Mesodermal cell (in vitro differentiated cells): ENCODE data around the gene AK9.

Experiments
- H3K27ac ChIP-seq: 2 replicates; pipeline ENCODE4 v1.7.0; 2013; ENCODE audit warnings: mild to moderate bottlenecking, low read depth, low read length, moderate library complexity; ENCODE audit not compliant: severe bottlenecking
- H3K36me3 ChIP-seq: 2 replicates; pipeline ENCODE4 v1.7.1; 2013; ENCODE audit warnings: mild to moderate bottlenecking, low read length, moderate library complexity; ENCODE audit not compliant: control insufficient read depth, insufficient read depth
- H3K4me1 ChIP-seq: one replicate; pipeline ENCODE4 v1.7.1; 2013; ENCODE audit warnings: mild to moderate bottlenecking, low read length; ENCODE audit not compliant: insufficient read depth, control insufficient read depth, poor library complexity, severe bottlenecking
- H3K4me3 ChIP-seq: 2 replicates; pipeline ENCODE4 v1.7.0; 2013; ENCODE audit warnings: low read length, control low read depth, mild to moderate bottlenecking; ENCODE audit not compliant: insufficient read depth, poor library complexity, severe bottlenecking; ENCODE audit errors: extremely low read depth
- H3K9me3 ChIP-seq: 2 replicates; pipeline ENCODE4 v1.7.1; 2013; ENCODE audit warnings: mild to moderate bottlenecking, low read length, moderate library complexity; ENCODE audit not compliant: control insufficient read depth
- WGBS, 2 experiments: methylation state at CpG; one replicate each; pipeline ENCODE4 v1.1.5; 2013; ENCODE audit warnings: missing lambda C conversion rate in 2 of 2; ENCODE audit not compliant: insufficient coverage in 2 of 2; 5-methylcytosine and 5-hydroxymethylcytosine counted together

AK9 gene

DNA sequence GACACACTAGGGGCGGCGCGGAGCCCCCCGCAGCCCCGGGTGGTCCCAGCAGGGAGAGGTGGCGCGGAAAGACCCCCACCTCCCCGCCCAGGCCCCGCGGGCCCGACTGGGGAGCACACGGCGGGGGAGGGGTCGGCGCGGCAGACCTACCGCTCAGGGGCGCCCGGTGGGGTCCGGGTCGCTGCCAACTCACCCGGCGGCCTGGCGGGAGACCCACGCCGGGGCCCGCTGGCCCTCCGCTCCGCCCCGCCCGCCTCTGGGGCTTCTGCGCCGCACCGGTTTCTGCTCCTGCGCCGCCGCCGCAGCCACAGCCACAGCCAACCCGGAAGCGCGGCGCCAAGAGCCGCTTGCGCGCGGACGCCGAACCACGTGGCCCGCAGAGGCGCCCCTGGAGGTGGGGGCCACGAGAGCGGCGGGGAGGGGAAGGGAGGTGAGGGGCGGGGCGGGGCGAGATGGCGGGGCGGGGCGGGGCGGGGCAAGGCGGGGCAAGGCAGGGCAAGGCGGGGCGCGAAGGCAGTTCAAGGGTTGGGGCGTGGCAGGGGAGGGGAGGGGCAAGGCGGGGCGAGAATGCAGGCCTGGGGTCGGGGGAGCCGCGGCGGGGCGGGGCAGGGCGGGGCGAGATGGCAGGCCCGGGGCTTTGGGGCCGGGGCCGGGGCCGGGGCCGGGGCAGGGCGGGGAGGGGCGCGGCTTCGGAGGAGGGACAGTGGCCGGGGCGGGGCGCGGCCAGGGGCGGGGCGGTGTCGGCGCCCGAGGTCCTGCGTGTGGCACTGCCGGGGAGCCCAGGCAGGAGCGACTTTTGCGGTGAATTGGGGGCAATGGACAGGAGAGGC is 207.9 kb downstream of the AK9 start, which contains the start of gene ZBTB24:
Gene ZBTB24 (minus strand): TSS at position 315 of the 830 bp plus-strand sequence. CDS start 1,193 bp downstream, outside the sequence.
- H3K27ac ChIP-seq: no peak within 1 kb of the TSS
- H3K4me3 ChIP-seq: peak within 1 kb of the TSS; percentile 69
- peaks cover 7% of the 10 kb centered on the region for H3K4me1 ChIP-seq
- H3K36me3 ChIP-seq: peaks cover 30% of the 10 kb centered on the region
- H3K9me3 ChIP-seq: no peaks in the 10 kb centered on the region
- 0% methylated on average over 33 to 43 of the region's 97 CpGs for WGBS, 2 experiments

DNA sequence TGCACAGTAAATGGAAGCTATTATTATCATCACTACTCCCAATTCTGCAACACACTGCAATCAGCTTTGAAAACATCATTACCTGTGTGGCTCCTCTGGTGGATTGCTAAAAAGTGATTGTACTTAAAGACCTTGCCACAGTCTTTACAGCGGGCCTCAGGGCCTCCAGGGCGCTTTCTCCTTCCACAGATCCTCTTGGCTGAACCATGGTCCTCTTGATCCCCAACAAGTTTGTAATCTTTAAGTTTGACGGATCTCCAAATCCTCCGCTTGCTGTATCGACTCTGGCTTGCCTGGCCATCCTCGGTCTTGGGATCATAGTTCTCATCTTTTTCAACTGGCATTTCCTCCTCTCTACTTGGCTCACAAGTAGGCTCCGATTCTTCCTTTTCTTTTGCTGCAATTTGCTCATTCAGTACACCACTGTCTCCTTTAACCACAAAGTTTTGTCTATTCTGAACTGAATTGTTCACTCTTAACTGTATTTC is 210.0 kb downstream of the AK9 start:
- 97 to 98% methylated on average over 7 of the region's 7 CpGs for WGBS, 2 experiments
- Histone ChIP-seq H3K4me3 (no peak overlapping the region), H3K9me3 (no peaks in the 10 kb centered on the region), H3K4me1 (peaks cover 11% of the 10 kb centered on the region), H3K27ac (no peak overlapping the region), H3K36me3 (peaks cover 48% of the 10 kb centered on the region)

DNA sequence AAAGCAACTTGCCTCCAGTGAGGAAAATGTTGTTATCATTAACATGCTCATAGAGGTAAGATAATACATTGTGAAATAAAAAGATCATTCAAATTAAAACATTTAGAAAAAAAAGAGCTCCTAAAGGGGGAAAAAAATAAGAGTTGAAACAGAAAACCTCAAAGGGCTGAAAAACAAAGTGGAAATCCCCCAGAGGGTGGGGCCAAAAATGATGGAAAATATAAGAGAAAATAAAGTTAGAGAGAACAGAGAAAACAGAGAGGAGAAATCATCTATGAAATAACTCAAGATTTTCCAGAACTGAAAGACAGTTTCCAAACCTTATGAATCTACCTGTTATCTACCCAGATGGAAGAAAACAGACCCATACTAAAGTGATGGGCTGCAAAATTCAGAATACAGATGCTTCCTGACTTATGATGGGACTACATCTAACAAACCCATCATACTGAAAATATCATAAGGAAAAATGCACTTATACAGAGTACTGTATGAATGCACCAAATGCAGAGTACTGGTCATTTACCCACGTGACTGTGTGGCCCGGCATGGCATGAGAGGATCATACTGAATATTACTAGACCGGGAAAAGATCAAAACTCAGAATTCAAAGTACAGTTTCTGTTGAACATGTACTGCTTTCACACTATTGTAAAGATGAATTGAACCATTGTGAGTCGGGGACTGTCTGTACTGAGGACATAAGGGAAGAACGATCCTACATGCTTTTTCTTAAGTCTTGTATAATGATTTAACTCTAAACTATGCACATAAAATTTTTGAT is 212.0 kb downstream of the AK9 start:
- H3K4me3 ChIP-seq: no peak overlapping the region
- no peaks in the 10 kb centered on the region for H3K9me3 ChIP-seq
- peaks cover 68% of the 10 kb centered on the region for H3K36me3 ChIP-seq
- no peak overlapping the region for H3K27ac ChIP-seq
- 92 to 100% methylated on average over 3 of the region's 5 CpGs for whole genome bisulfite sequencing, 2 experiments
- peaks cover 11% of the 10 kb centered on the region for H3K4me1 ChIP-seq

DNA sequence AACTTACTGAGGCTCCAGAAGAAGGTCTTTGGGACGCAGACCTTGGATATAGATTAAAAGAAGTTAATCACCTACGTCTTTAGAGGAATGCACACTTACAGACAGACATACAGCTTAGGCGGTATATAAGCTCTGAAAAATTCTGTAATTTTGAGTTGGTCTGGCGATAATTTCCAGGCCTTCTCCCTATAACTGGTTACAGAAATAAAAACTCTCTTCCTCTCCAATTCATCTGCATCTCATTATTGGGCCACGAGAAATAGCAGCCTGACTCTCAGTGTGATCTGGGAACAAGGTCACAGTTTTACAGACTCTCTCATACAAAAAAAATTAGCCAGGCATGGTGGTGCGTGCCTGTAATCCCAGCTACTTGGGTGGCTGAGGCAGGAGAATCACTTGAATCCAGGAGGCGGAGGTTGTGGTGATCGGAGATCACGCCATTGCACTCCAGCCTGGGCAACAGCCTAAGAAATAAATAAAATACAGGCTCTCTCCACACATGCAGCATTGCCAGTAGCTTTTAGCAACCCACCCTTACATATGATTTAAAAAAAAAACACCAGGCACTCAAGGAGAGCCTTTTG is 212.7 kb downstream of the AK9 start:
- 94 to 100% methylated on average over 4 of the region's 9 CpGs for WGBS, 2 experiments
- Histone ChIP-seq H3K9me3 (no peaks in the 10 kb centered on the region), H3K36me3 (peaks cover 75% of the 10 kb centered on the region), H3K27ac (no peak overlapping the region), H3K4me3 (no peak overlapping the region), H3K4me1 (peaks cover 11% of the 10 kb centered on the region)

DNA sequence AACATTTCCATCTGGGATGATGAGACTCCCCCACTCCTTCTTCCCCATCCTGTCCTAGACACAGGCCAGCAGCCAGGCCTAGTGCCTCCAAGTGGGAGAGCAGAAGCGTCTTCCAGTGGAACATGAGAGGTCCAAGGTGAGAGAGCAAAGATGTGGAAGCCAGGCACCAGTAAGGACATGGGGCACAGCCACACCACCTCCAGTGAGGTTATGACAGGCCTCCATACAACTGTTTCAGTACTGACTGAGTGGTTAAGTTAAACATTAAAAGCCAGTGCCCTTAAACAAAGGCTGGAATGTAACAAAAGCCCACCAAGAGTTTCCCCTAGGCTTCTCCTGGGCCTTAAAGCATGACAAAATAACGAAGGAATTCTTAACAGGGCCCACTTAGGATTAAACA is 213.3 kb downstream of the AK9 start:
- no peak overlapping the region for H3K4me3 ChIP-seq
- H3K27ac ChIP-seq: no peak overlapping the region
- 56 to 64% methylated on average over 2 of the region's 2 CpGs for WGBS, 2 experiments
- no peaks in the 10 kb centered on the region for H3K9me3 ChIP-seq
- H3K36me3 ChIP-seq: peaks cover 81% of the 10 kb centered on the region
- peaks cover 11% of the 10 kb centered on the region for H3K4me1 ChIP-seq

DNA sequence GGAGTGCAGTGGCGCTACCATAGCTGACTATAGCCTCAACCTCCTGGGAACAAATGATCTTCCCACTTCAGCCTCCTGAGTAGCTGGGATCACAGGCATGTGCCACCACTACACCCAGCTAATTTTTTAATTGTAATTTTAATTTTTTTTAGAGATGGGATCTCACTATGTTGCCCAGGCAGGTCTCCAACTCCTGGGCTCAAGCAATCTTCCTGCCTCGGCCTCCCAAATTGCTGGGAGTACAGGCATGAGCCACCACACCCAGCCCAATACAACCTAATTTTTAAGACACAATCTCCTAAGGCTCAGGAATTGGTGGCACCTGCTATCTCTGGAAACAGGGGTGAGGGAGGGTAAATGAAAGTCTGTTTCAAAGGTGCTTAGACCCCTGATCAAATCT is 213.8 kb downstream of the AK9 start:
- Histone ChIP-seq H3K27ac (no peak overlapping the region), H3K4me3 (no peak overlapping the region), H3K36me3 (peaks cover 87% of the 10 kb centered on the region), H3K4me1 (peaks cover 11% of the 10 kb centered on the region), H3K9me3 (no peaks in the 10 kb centered on the region)
- WGBS, 2 experiments: 100% methylated on average over 1 of the region's 2 CpGs

DNA sequence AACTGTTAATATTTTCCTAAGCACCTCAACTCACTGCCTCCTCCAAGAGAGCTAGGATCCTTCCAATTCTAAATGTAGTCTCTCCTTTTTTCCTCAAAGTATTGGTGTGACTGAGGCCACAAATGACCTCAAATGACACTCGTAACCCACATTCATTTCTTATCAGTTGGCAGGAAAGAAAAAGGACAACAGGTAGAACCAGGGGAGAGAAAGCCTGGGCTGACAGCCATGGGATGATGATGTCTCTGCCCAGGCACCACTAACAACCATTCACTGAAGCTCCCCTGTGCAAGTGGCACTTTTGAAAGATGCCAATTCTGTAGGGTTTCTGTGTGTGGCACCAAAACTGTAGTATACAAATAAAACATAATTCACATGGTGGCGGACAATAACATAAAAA is 215.4 kb downstream of the AK9 start:
- no peak overlapping the region for H3K4me3 ChIP-seq
- 100% methylated on average over 1 of the region's 2 CpGs; no CpG with 5 or more reads in 1 of the 2 experiments for WGBS, 2 experiments
- peaks cover 90% of the 10 kb centered on the region for H3K36me3 ChIP-seq
- no peaks in the 10 kb centered on the region for H3K9me3 ChIP-seq
- H3K4me1 ChIP-seq: peaks cover 11% of the 10 kb centered on the region
- no peak overlapping the region for H3K27ac ChIP-seq

DNA sequence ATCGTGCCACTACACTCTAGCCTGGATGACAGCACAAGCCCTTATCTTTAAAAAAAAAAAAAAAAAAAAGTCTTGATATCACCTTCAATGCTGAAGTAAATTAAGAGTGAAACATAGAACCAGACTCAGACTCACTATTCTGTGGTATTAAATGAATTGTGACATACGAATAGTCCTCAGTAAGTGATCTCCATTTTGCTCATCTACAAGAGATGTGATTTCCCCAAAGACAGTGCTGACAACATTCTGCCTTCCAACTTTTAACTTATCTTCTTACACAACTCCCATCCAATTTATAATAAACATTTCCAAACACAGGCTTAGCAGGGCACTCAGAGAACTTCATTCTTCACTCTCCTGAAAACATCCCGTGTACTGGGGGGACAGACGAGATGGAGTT is 216.0 kb downstream of the AK9 start:
- Histone ChIP-seq H3K9me3 (no peaks in the 10 kb centered on the region), H3K36me3 (peaks cover 89% of the 10 kb centered on the region), H3K4me3 (no peak overlapping the region), H3K27ac (no peak overlapping the region), H3K4me1 (peaks cover 9% of the 10 kb centered on the region)
- 89 to 97% methylated on average over 3 of the region's 4 CpGs for WGBS, 2 experiments

DNA sequence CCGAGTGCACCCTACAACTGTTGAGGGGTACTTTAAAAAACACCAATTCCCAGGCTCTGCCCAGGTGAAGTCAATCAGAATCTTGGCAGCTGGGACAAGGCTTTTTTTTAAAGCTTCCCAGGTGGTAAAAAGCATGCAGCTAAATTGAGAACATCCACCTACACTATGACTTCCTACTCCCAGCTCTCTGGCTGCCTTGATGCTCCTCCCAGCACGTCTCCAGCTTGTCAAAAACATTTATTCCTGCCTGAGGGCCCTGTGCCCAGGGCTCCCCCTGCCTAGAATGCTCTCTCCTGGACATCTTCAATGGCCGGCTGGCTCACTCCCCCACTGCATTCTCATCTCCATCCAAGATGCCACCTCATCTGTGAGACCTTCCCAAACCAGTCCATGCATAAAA is 217.9 kb downstream of the AK9 start:
- peaks cover 4% of the 10 kb centered on the region for H3K4me1 ChIP-seq
- 95 to 97% methylated on average over 2 to 3 of the region's 3 CpGs for whole genome bisulfite sequencing, 2 experiments
- H3K36me3 ChIP-seq: peaks cover 90% of the 10 kb centered on the region
- H3K9me3 ChIP-seq: no peaks in the 10 kb centered on the region
- H3K4me3 ChIP-seq: no peak overlapping the region
- no peak overlapping the region for H3K27ac ChIP-seq

DNA sequence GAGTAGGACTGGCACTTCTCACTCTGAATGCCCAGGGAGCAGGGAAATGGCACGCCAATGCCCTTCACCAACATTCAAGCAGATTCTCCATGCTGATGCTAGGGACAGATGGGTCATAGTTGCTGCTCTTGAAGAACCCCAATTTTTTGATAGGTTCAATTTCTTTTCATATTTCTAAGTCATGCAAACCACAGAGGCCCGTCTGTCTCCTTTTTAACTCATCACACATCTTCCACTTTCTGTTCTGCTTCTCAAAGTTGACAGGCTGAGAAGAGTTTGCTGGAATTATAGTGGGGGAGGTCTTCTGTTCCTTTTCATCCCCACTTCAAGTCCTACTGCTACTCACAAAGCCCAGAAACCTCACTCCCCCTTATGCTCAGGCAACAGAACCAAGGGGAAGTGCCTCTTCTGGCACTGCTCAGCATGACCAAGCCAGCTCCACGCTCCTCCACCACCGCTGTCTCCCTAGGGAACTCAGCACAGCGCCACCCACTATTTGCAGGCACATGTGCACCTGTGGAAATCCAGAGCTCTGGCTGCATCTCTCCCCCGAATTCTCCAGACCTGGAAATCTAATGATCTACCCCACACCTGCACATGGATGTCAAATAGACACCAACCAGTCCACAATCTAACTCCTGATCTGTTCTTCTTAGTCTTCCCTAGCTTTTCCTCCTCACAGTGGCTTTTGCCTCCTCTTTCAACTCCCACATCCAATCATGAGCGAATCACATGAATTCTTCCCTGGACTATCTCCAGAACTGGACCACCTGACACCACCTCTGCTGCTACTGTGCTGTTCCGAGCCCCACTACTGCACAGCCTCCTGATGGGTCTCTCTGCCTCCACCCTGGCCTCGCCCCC is 218.6 kb downstream of the AK9 start:
- no peak overlapping the region for H3K4me3 ChIP-seq
- H3K36me3 ChIP-seq: peaks cover 92% of the 10 kb centered on the region
- no peak overlapping the region for H3K27ac ChIP-seq
- H3K9me3 ChIP-seq: no peaks in the 10 kb centered on the region
- 95 to 98% methylated on average over 8 of the region's 9 CpGs for WGBS, 2 experiments
- peaks cover 6% of the 10 kb centered on the region for H3K4me1 ChIP-seq
